ENCODE data around the gene OR52E8.

The OR52E8 gene

DNA sequence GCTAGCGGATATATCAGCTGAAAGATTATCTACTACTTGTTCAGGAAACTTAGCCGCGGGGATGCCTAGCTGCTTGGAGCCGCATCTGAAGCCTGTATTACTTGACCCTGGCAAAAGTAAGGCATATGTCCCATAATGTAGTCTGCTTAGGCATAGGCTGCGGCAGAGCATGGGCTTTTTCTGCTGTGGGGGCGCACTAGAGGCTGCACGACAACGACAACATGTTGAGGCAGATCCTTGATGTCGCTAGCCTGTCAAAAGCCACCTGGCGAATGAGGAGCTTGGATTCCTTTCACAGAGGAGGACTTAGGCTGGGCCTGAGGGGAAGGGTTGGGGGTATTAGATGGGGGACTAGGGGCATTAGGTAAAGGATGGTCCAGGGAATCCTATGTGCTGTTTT lies 49.9 kb downstream of the OR52E8 start:
- no peak for DNase-seq (ENCODE audit: low read depth)
